GM12875 (cell line): ENCODE data around the gene RADIL.
A peak's percentile ranks its signal among the peaks of the same experiment; 100 is the strongest.

ENCODE experiments used
- H3K4me3 ChIP-seq: one replicate; pipeline ENCODE4 v1.5.1; 2011; ENCODE audit warnings: low read depth, low read length, control low read depth
- CTCF ChIP-seq: IDR thresholded peaks from 2 replicates; pipeline ENCODE4 v1.5.1; 2011; ENCODE audit warnings: low read depth, mild to moderate bottlenecking, control low read depth, inconsistent platforms, low read length, moderate library complexity, borderline replicate concordance; ENCODE audit not compliant: insufficient read depth

RADIL gene

GRCh38 chr7:4783292-4783652, 100.2 kb downstream of the RADIL start:
- no peak overlapping the region for H3K4me3 ChIP-seq
- no peak for TF ChIP-seq CTCF

DNA sequence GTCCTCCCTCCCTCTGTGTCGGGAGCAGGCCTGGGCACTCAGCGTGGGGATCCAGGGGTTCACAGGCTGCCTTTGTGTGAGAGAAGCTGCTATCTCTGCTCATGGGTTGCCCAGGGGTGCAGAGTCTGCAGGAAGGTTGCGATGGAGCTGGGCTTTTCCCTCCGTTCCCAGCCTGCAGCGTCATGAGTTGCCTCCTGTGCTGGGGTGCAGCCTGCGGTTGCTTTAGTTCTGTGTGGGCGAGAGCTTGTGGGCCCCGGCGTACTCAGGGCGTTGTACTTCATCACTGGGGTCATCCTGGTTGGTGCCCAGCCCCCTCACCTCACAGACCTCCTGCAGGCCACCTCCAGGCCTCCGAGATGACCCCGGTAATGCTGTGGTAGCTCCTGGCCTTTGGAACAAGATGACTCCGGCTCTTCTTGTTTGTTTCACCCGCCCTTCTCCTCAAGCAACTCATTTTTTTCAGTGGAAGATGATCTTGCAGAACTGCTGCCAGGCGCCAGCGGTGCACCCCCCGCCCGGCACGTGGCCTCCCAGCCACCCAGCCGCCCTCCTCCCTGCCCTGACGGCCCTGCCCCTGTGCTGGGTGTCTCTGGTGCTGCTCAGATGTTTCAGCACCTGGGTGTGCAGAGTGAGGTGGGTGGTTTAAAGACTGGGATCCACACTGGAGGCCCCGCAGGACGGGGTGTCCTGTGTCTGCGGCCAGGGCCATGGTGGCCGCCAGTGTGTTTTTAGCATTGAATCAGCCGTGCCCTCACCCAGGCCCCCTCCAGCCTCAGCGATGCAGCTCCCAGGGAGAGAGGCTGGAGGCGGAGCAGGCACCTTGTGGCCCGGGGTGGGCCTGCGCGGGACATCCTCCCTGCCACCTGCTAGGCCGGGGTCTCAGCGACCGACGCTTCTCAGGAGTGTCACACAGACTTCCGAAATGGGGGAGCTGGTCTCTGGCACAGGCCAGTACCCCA, 100.9 kb downstream of the RADIL start:
- TF ChIP-seq CTCF, result no peak
- H3K4me3 ChIP-seq, result no peak overlapping the region

DNA sequence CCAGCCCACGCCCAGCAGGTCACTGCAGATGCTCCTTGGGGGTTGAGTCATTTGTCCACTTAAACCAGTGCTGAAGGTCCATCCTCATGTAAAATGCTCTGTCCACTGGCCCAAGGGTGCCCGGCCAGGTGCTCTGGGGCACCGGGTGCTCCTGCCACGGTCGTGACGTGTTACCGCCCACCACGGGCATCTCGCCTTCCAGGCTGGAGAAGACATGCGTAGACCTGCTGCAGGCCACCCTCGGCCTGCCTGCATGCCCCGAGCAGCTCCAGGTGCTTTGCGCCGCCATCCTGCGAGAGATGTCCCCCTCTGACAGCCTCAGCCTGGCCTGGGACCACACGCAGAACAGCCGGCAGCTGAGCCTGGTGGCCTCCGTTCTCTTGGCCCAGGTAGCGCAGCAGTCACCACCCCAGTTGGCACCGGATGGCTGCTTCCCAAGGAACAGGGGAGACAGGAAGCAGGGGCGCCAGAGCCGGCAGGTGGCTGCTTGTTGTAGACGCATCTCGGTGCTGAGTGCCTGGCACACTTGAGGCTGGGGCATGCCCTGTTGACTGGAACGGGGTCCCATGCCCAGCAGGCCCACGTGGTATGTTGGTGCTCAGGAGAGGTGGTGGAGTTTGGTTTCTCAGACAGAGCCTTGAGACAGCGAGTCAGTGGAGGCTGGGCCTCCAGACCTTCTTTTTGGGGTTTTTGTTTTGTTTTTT, 102.0 kb downstream of the RADIL start:
- TF ChIP-seq CTCF, result no peak
- H3K4me3 ChIP-seq, result no peak overlapping the region

- TF ChIP-seq CTCF, result no peak
- no peak overlapping the region for H3K4me3 ChIP-seq
Measured at GRCh38 chr7:4779118-4779517, 104.4 kb downstream of the RADIL start.

DNA sequence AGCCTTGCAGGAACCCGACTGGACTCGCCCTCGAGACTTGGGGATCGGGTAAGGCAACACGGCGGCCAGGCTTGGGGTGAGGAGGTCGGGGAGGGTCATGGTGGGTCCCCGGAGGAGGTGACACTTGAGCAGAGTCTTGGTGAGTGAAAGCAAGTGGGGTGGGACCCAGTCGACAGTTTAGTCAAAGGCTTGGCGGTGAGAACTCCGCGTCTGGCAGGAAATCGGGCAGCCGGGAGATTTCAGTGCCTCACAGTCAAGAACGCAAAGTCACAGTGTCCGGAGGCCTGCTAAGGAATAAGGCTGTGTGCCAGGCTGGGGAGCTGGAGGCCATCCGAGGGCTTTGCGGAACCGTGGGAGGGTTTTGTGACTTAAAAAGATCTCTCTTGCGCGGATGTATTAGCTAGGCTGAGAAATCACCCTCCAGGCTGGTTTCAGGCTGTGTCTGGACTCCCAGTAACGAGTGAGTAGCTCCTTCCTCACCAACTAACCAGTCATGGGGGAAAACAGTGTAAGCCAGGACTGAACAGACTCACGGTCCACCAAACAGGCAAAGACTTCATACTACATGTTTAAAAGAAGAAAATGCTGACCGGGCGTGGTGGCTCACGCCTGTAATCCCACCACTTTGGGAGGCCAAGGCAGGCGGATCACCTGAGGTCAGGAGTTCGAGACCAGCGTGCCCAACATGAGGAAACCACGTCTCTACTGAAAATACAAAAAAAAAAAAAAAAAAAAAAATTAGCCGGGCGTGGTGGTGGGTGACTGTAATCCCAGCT, 107.5 kb downstream of the RADIL start:
- peak overlapping the region; percentile 97 for H3K4me3 ChIP-seq
- TF ChIP-seq CTCF, result no peak

- peak within 1 kb of the TSS; percentile 97 for H3K4me3 ChIP-seq
- no peak for TF ChIP-seq CTCF
Measured at GRCh38 chr7:4775250-4775847, 108.2 kb downstream of the RADIL start, which contains the start of gene AP5Z1. TSS of gene AP5Z1 (plus strand) at chr7:4775623. CDS start at chr7:4775716, 93 bp downstream.
